ENCODE data around the gene NEK7.

NEK7 gene

DNA sequence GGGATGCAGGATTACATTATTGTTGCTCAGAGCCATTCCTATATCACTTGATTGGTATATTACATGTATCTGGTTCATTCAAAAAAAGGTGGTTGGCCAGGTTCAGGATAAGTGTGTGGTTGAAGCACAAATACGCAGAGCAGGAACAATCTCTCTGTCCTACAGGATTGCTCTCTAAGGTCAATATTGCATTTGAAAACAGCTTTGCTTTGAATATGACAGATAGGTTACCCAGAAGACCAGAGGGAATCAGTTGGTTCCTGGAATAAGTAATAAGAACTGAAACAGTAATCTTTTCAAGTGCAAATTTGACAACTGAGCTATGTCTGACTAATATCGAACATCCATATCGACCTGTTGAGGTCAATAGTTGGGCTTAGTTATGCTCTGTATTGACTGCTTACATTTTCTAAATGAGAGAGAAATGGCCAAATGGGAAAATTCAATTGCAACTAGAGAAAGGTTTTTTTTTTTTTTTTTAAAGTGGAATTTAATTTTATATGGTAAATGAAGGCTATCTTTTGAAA, 206.9 kb downstream of the NEK7 start:
- no peak for DNase-seq

DNA sequence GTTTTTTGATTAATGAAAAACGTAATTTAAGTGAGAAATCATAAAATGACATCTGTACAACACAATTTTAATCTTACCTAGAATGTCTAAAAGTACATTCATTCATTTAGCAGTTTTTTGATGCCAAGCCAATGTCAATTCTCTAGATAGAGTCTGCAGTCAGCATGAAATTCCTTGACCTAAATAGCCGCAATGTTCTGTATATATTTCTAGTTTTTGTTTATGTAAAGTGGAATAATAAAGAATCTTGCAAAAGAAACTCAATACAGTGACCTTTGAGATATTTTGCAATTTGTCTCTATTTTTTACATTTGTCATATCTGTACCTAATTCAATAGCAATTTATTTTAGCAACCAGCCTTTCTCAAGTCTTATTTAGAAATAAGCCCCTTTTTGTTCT, 207.7 kb downstream of the NEK7 start:
- DNase-seq = no peak

DNA sequence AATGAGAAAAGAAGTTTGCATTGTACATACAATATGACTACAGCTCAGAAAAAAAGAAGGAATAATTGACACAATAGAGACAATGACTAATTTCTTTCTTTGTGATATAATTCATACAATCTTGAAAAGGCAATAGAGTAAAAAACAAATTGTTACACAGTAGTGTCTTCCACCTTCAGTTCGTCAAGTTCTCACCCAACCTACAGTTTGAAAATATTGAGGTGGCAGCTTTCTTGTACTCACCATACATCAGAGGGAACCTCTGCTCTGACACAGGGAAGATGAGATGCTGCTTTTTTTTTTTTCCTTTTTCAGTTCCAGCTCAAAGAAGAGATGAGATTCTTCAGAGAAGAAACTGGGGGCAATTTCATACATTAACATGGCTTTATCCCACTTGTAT, 210.5 kb downstream of the NEK7 start:
- no peak for DNase-seq

- DNase-seq = no peak
These were observed 214.2 kb downstream of the NEK7 start for GRCh38 chr1:198370996-198371395.

Data from CD4-positive, alpha-beta T cell treated with Interleukin-15 for 1 hour (primary cell).